ENCODE measurements around the gene PMS2.
"Not testable (repeated sequence)": the region's sequence is repeated elsewhere in the genome, so short reads cannot be mapped to it uniquely, and the experiment has no call there.

Gene PMS2

DNA sequence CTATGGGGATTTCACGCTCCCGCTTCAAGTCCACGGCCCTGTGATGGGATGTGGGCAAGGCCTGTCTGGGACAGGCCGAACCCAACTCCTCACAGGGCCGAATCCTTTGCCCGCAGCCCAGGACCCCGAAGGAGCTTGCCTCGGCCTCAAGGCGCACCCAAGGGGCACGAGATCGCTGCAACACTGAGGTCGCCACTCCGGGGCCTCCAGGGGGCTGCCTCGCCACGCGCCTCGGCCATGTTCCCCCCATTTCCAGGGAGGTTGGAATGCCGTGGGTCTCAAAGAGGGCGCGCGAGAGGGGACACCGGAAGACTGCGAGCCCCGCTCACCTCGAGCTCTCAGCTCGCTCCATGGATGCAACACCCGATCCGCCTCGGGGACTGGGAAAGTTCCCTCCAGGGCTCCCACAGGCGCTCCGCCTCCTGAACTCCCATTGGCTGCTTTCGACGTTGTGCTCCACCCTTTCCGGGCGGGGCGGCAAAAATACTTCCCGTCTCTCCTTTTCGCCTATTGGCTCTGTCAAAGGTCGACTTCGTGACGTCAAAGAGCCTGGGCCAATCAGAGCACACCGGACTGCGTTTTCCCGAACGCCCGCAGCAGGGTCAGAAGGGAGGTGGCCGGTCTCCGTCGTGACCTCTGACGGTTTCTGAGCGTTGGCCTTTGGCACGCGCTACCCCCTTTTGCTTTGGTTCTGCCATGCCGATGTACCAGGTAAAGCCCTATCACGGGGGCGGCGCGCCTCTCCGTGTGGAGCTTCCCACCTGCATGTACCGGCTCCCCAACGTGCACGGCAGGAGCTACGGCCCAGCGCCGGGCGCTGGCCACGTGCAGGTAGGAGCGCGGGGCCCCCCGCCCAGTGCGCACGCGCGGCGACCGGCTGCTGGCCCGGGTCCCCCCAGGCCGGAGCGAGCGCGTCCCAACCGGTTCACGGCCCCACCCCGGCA, at the start of gene PMS2, which contains the start of gene AIMP2:
TSS of gene PMS2 (minus strand) at position 382 of the 944 bp plus-strand sequence. CDS start at position 352, 30 bp downstream.
TSS of gene AIMP2 (plus strand) at position 605 of the 944 bp plus-strand sequence. CDS start at position 697, 92 bp downstream.
- Mint-ChIP-seq H3K4me1 (peaks cover 37% of the 10 kb centered on the region), H3K36me3 (peaks cover 6% of the 10 kb centered on the region), H3K27ac (peak within 1 kb of the TSS; percentile 93), H3K27me3 (no peaks in the 10 kb centered on the region), H3K4me3 (peak within 1 kb of the TSS; percentile 93), H3K9me3 (no peaks in the 10 kb centered on the region)

DNA sequence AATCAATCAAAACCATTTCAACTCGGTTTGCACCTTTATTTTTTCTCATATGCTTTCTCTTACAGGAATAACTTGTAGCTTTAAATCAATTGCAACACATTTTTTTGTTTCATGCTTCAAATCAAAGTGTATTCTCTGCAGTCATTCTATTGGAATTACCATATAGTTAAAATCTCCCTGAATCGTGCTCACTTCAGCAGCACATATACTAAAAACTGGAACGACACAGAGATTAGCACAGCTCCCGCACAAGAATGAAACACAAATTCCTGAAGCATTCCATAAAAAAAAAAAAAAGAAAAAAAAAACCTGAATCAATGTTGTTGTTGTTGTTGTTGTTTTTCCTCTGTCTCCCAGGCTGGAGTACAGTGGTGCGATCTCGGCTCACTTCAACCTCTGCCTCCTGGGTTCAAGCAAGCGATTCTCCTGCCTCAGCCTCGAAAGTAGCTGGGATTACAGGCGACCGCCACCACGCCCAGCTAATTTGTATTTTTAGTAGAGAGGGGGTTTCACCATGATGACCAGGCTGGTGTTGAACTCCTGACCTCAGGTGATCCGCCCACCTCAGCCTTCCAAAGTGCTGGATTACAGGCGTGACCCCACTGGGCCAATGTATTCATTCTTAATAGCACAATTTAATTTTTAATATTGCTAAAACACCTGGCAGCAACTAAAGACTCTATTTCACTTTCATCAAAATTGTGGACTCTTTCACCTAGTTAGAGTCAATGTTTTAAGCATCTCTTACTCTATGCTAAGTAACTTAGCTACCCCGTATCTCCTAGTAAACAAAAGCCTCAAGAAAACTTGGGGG, 48.7 kb upstream of the PMS2 start:
- no peak overlapping the region for H3K27ac Mint-ChIP-seq
- peaks cover 21% of the 10 kb centered on the region for H3K4me1 Mint-ChIP-seq
- H3K9me3 Mint-ChIP-seq: no peaks in the 10 kb centered on the region
- peak overlapping the region; percentile 97 for H3K4me3 Mint-ChIP-seq
- no peaks in the 10 kb centered on the region for H3K36me3 Mint-ChIP-seq
- H3K27me3 Mint-ChIP-seq: no peaks in the 10 kb centered on the region

DNA sequence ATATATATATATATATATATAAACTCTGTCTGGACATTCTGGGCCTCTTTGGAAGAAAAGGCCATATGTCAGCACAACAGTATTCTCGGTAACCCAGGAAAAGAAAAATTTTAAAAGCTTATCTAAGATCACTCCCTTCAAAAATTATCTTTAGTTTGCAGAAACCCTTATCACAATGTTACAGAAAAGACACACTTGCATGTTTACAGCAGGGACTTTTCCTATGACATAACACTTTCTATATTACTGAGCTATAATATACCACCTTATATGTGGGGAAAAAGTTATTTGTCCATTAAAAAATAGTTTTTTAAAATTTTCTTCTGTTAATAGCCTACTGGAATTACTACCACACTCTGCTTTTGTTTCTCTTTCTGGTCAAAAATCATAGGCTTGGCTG, 47.8 kb upstream of the PMS2 start:
- no peak overlapping the region for H3K27ac Mint-ChIP-seq
- no peak overlapping the region for H3K4me3 Mint-ChIP-seq
- H3K36me3 Mint-ChIP-seq: no peaks in the 10 kb centered on the region
- peaks cover 21% of the 10 kb centered on the region for H3K4me1 Mint-ChIP-seq
- H3K9me3 Mint-ChIP-seq: no peaks in the 10 kb centered on the region
- H3K27me3 Mint-ChIP-seq: no peaks in the 10 kb centered on the region

- not testable (repeated sequence) for H3K27ac Mint-ChIP-seq, H3K9me3 Mint-ChIP-seq, H3K4me3 Mint-ChIP-seq, H3K27me3 Mint-ChIP-seq, H3K36me3 Mint-ChIP-seq, H3K4me1 Mint-ChIP-seq
Observed at GRCh38 chr7:6051185-6051584, 42.3 kb upstream of the PMS2 start.

DNA sequence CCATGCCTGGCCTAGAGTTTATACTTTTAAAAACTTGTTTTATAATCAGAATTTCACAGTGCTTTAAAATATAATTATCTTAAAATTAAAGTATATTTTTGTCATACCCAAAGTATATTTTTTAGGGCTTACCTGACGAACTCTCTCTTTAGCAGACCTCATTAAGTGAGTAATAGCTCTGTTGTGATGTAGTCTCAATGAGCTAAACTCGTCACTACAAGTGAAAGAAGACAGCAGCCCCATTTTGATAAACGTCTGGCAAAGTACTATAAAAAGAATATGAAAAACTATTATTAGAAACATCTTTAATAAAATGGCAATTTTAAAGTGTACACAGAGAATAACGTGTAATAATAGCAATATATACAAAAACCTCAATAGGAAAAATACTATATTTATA, 40.9 kb upstream of the PMS2 start:
- H3K9me3 Mint-ChIP-seq: no peaks in the 10 kb centered on the region
- H3K4me3 Mint-ChIP-seq: no peak overlapping the region
- H3K27me3 Mint-ChIP-seq: no peaks in the 10 kb centered on the region
- H3K4me1 Mint-ChIP-seq: peaks cover 3% of the 10 kb centered on the region
- H3K36me3 Mint-ChIP-seq: no peaks in the 10 kb centered on the region
- no peak overlapping the region for H3K27ac Mint-ChIP-seq

GRCh38 chr7:6035686-6036085, 26.8 kb upstream of the PMS2 start:
- no peak overlapping the region for H3K4me3 Mint-ChIP-seq
- H3K4me1 Mint-ChIP-seq: peaks cover 10% of the 10 kb centered on the region
- no peaks in the 10 kb centered on the region for H3K27me3 Mint-ChIP-seq
- peaks cover 14% of the 10 kb centered on the region for H3K36me3 Mint-ChIP-seq
- H3K9me3 Mint-ChIP-seq: no peaks in the 10 kb centered on the region
- H3K27ac Mint-ChIP-seq: no peak overlapping the region

GRCh38 chr7:6035165-6035564, 26.3 kb upstream of the PMS2 start:
- H3K27me3 Mint-ChIP-seq: no peaks in the 10 kb centered on the region
- no peak overlapping the region for H3K27ac Mint-ChIP-seq
- H3K4me3 Mint-ChIP-seq: no peak overlapping the region
- H3K9me3 Mint-ChIP-seq: no peaks in the 10 kb centered on the region
- H3K36me3 Mint-ChIP-seq: peaks cover 10% of the 10 kb centered on the region
- H3K4me1 Mint-ChIP-seq: peaks cover 10% of the 10 kb centered on the region

DNA sequence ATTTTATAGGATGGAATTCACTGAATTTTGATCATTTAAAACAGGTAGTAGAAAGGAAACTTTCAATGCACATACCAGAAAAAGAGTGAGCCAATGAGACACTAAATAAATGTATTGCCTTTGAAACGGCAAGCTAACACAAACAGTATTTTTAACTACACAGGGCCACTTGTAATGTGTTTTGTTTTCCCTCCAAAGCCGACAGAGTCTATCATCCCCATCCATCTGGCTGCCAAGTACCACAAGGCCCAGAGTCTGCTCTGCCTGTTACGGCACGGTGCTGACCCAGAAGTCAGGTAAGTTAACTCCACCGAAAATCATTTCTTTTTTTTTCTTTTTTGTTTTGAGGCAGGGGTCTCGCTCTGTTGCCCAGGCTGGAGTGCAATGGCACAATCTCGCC, 23.8 kb upstream of the PMS2 start:
- Mint-ChIP-seq H3K9me3 (no peaks in the 10 kb centered on the region), H3K27ac (no peak overlapping the region), H3K27me3 (no peaks in the 10 kb centered on the region), H3K36me3 (peaks cover 6% of the 10 kb centered on the region), H3K4me3 (no peak overlapping the region), H3K4me1 (peaks cover 10% of the 10 kb centered on the region)

GRCh38 chr7:6032167-6032566, 23.3 kb upstream of the PMS2 start:
- Mint-ChIP-seq H3K27ac (no peak overlapping the region), H3K9me3 (no peaks in the 10 kb centered on the region), H3K36me3 (peaks cover 11% of the 10 kb centered on the region), H3K4me1 (peaks cover 14% of the 10 kb centered on the region), H3K4me3 (no peak overlapping the region), H3K27me3 (no peaks in the 10 kb centered on the region)

- Mint-ChIP-seq H3K4me3 (no peak overlapping the region), H3K36me3 (peaks cover 14% of the 10 kb centered on the region), H3K27me3 (no peaks in the 10 kb centered on the region), H3K9me3 (no peaks in the 10 kb centered on the region), H3K27ac (no peak overlapping the region), H3K4me1 (peaks cover 20% of the 10 kb centered on the region)
Observed at GRCh38 chr7:6031567-6031966, 22.7 kb upstream of the PMS2 start.

- Mint-ChIP-seq H3K4me3 (no peak within 1 kb of the TSS), H3K9me3 (no peaks in the 10 kb centered on the region), H3K36me3 (peaks cover 17% of the 10 kb centered on the region), H3K27ac (no peak within 1 kb of the TSS), H3K27me3 (no peaks in the 10 kb centered on the region), H3K4me1 (peaks cover 26% of the 10 kb centered on the region)
Observed at GRCh38 chr7:6030988-6031387, 22.1 kb upstream of the PMS2 start, which contains the start of gene ANKRD61. ANKRD61 (plus strand) TSS chr7:6031376; CDS start chr7:6031376, 0 bp downstream.

DNA sequence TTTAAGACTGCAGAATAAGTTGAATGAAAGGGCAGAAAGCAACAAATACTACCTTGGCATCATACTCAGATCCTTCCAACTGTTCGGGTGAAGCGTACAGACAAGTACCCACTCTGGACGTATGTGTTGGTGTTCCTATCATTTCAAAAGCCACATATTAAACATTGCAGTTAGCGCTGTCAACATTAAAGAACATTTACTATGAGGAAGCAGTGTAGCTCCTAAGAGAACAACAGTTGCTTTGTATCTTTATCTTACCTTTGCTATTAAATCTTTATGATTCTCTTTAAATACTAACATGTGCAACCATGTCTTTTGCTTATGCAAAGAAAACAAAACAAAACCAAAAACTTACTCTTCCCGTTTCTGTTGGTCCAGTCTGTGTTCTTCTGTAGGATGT, 19.7 kb upstream of the PMS2 start:
- no peaks in the 10 kb centered on the region for H3K27me3 Mint-ChIP-seq
- H3K4me3 Mint-ChIP-seq: no peak overlapping the region
- H3K9me3 Mint-ChIP-seq: no peaks in the 10 kb centered on the region
- no peak overlapping the region for H3K27ac Mint-ChIP-seq
- H3K36me3 Mint-ChIP-seq: peaks cover 14% of the 10 kb centered on the region
- H3K4me1 Mint-ChIP-seq: peaks cover 34% of the 10 kb centered on the region

DNA sequence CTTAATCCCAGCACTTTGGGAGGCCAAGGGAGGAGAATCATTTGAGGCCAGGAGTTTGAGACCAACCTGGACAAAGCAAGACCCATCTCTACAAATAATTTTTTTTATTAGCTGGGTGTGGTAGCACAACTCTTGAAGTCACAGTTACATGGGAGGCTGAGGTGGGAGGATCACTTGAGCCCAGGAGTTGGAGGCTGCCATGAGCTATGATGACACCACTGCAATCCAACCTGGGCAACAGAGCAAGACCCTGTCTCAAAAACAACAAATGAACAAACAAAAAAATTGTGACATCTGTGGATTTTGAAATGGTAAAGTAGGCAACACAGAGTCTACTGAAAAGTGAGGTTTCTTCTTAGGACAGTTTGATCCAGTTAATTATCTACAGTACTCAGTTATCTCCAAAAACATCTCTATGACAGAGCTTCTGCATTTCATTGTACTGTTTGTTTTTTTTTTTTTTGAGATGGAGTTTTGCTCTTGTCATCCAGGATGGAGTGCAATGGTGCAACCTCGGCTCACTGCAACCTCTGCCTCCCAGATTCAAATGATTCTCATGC, 19.0 kb upstream of the PMS2 start:
- H3K4me1 Mint-ChIP-seq: peaks cover 34% of the 10 kb centered on the region
- H3K9me3 Mint-ChIP-seq: no peaks in the 10 kb centered on the region
- H3K36me3 Mint-ChIP-seq: peaks cover 16% of the 10 kb centered on the region
- H3K27ac Mint-ChIP-seq: peak overlapping the region; percentile 51
- H3K4me3 Mint-ChIP-seq: no peak overlapping the region
- no peaks in the 10 kb centered on the region for H3K27me3 Mint-ChIP-seq

DNA sequence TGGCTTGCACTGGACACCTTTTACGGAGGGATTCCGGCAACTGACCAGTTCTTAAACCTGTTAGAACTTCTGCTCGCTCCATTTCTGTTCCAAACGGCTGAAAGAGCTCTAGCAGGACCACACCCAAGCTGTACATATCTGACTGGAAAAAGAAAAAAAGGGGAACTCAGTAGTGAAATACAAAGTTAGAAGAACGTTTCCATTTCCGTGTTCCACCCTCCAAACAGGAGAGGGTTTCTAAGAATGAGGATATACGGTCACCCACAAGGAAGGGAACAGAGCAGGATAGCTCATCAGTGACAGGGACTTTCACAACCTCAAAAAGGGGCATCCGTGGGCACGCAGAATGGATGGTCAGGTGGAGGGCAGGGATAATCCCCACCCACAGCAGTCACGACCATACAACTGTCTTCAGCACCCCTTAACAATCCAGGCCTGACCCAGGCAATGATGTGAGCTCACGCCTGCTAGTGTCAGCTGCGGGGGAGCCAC, 18.0 kb upstream of the PMS2 start:
- Mint-ChIP-seq H3K36me3 (peaks cover 19% of the 10 kb centered on the region), H3K4me1 (peaks cover 29% of the 10 kb centered on the region), H3K9me3 (no peaks in the 10 kb centered on the region), H3K27me3 (no peaks in the 10 kb centered on the region), H3K27ac (peak overlapping the region; percentile 65), H3K4me3 (peak overlapping the region; percentile 80)

- peak overlapping the region; percentile 65 for H3K27ac Mint-ChIP-seq
- peak overlapping the region; percentile 80 for H3K4me3 Mint-ChIP-seq
- no peaks in the 10 kb centered on the region for H3K9me3 Mint-ChIP-seq
- H3K27me3 Mint-ChIP-seq: no peaks in the 10 kb centered on the region
- peaks cover 25% of the 10 kb centered on the region for H3K4me1 Mint-ChIP-seq
- peaks cover 21% of the 10 kb centered on the region for H3K36me3 Mint-ChIP-seq
Observed at GRCh38 chr7:6026011-6026819, 17.4 kb upstream of the PMS2 start.
